Gastroesophageal sphincter (tissue), 4 donors: ENCODE data around the gene FAM124A. TPM values are rescaled to one million over a fixed set of nuclear protein-coding genes. Genes with fewer than 3 reads are reported as not detected.

Experiments used
- ATAC-seq: fragments of 150-250 bp; one replicate; pipeline ENCODE4 v1.9.1; 2016; ENCODE audit warnings: mild to moderate bottlenecking, moderate library complexity
- H3K27ac ChIP-seq, 4 donors: fragments of 200-600 bp; sonication (generic) in 3 of 4; 1 replicate in 3 of 4; 2 replicates in 1 of 4; pipeline ENCODE4 v1.5.1; 2016 to 2019
- H3K27me3 ChIP-seq: fragments of 200-600 bp; sonication (generic); one replicate; pipeline ENCODE4 v1.5.1; 2019
- H3K36me3 ChIP-seq, 2 donors: fragments of 200-600 bp; sonication (generic); one replicate each; pipeline ENCODE4 v1.5.1; 2019; ENCODE audit warnings: control low read depth in 1 of 2
- H3K4me1 ChIP-seq, 3 donors: fragments of 200-600 bp; sonication (generic); 1 replicate in 2 of 3; 2 replicates in 1 of 3; pipeline ENCODE4 v1.5.1; 2016 to 2019; ENCODE audit warnings: control low read depth in 2 of 3
- H3K4me3 ChIP-seq, 2 donors: fragments of 200-600 bp; sonication (generic); one replicate each; pipeline ENCODE4 v1.5.1; 2019; ENCODE audit warnings: mild to moderate bottlenecking in 1 of 2, moderate library complexity in 1 of 2
- H3K9me3 ChIP-seq, 3 donors: fragments of 200-600 bp; sonication (generic); one replicate each; pipeline ENCODE4 v1.5.1; 2017 to 2019; ENCODE audit warnings: control low read depth in 2 of 3
- EP300 ChIP-seq: sonication (generic); formaldehyde crosslinking; IDR thresholded peaks from one replicate; pipeline ENCODE4 v1.6.1; 2017; ENCODE audit warnings: antibody characterized with exemption, mild to moderate bottlenecking
- POLR2A ChIP-seq, 2 donors: fragments of 450-650 bp; IDR thresholded peaks; one replicate each; pipeline ENCODE4 v1.6.1; 2017; ENCODE audit warnings: antibody characterized with exemption in 2 of 2, mild to moderate bottlenecking in 2 of 2, moderate library complexity in 1 of 2
- POLR2AphosphoS5 ChIP-seq: sonication (generic); formaldehyde crosslinking; IDR thresholded peaks from one replicate; pipeline ENCODE4 v1.6.1; 2017; ENCODE audit warnings: antibody characterized with exemption
- WGBS, 2 donors: methylation state at CpG; one replicate each; pipeline ENCODE4 v1.1.5; 2018; ENCODE audit warnings: low coverage in 1 of 2; 5-methylcytosine and 5-hydroxymethylcytosine counted together
- total RNA-seq, 4 donors: library from RNA; depleted of rRNA; stranded (reverse); fragments of >200 nt; gene quantifications; one replicate each; pipeline ENCODE4 v1.1.0, GENCODE V29; 2016
- TF ChIP-seq, protein P1 (sequence below), 4 experiments: fragments of 200-600 bp in 2 of 4; fragments of 450-650 bp in 2 of 4; sonication (generic) in 1 of 4; IDR thresholded peaks; one replicate each; pipeline ENCODE4 v1.5.1; 2017 to 2019; ENCODE audit warnings: antibody characterized with exemption in 4 of 4, mild to moderate bottlenecking in 2 of 4, moderate library complexity in 2 of 4

FAM124A gene
- total RNA-seq, 4 donors from 2014 or later, result 13.7 to 23.2 (median 15.2) TPM

GRCh38 chr13:51262501-51263211 is 40.5 kb downstream of the FAM124A start:
- Histone ChIP-seq H3K9me3 (no peaks in the 10 kb centered on the region), H3K4me1 (peaks cover 0 to 46% (median 7%) of the 10 kb centered on the region in 3 donors), H3K27ac (peak overlapping the region in 2 of 4 donors; percentile 64 to 77), H3K4me3 (no peak overlapping the region), H3K36me3 (peaks cover 0 to 33% of the 10 kb centered on the region in 2 donors), H3K27me3 (no peaks in the 10 kb centered on the region)
- ATAC-seq, result no peak
- 24 to 50% methylated on average over 3 of the region's 8 CpGs for WGBS, 2 donors
- TF ChIP-seq POLR2AphosphoS5, result no peak
- TF ChIP-seq POLR2A (IDR thresholded peaks at IDR 0.05), result no peak
- no peak for TF ChIP-seq EP300
- TF ChIP-seq, protein P1, sequence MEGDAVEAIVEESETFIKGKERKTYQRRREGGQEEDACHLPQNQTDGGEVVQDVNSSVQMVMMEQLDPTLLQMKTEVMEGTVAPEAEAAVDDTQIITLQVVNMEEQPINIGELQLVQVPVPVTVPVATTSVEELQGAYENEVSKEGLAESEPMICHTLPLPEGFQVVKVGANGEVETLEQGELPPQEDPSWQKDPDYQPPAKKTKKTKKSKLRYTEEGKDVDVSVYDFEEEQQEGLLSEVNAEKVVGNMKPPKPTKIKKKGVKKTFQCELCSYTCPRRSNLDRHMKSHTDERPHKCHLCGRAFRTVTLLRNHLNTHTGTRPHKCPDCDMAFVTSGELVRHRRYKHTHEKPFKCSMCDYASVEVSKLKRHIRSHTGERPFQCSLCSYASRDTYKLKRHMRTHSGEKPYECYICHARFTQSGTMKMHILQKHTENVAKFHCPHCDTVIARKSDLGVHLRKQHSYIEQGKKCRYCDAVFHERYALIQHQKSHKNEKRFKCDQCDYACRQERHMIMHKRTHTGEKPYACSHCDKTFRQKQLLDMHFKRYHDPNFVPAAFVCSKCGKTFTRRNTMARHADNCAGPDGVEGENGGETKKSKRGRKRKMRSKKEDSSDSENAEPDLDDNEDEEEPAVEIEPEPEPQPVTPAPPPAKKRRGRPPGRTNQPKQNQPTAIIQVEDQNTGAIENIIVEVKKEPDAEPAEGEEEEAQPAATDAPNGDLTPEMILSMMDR (IDR thresholded peaks at IDR 0.05), result peak in 1 of 4 experiments; percentile 26

DNA sequence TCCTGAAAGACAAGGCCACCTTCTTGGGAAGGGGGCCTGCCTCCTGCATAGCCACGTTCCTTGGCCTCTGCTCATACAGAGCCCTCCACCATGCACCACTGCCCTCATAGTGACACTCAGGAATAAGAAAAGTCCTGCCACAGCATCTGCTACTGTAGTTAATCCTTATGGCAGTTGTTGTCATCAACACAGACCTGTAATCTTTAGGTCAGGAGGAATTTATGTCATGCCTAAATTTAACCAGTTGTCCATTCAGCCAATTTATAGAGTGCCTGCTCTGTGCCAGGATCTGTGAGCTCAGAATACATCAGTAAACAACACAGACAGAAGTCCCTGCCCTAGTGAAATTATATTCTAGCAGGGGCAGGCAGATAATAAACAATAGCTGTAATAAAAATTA is 44.4 kb downstream of the FAM124A start:
- no peaks in the 10 kb centered on the region for H3K27me3 ChIP-seq
- 80% methylated on average over 1 of the region's 1 CpG; no CpG with 5 or more reads in 1 of the 2 donors for WGBS, 2 donors
- ATAC-seq, result no peak

DNA sequence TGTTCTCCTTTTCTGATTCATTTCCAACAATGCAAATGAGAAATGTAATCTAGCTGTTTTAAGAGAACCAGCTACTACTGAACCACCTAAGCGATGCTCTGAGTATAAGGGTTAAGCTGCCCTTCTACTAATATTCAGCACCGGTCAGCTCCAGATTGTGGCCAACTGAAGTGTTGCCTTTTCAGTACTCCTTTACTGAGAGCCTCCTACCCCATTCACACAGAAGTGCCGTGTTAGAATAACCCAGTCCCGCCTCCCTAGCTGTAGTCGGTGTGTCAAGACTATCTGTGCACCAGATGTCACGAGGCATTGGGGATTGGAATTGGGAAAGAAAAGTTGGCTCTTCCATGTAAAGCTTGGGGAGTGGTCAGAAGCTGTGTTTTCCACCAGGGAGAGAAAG is 45.4 kb downstream of the FAM124A start:
- Histone ChIP-seq H3K4me3 (no peak overlapping the region), H3K36me3 (peaks cover 0 to 9% of the 10 kb centered on the region in 2 donors), H3K27ac (no peak overlapping the region), H3K9me3 (no peaks in the 10 kb centered on the region), H3K4me1 (peaks cover 0 to 26% (median 3%) of the 10 kb centered on the region in 3 donors), H3K27me3 (no peaks in the 10 kb centered on the region)
- no peak for ATAC-seq
- 80 to 88% methylated on average over 1 to 6 of the region's 6 CpGs for WGBS, 2 donors
- no peak for TF ChIP-seq POLR2AphosphoS5
- TF ChIP-seq, protein P1 (IDR thresholded peaks at IDR 0.05), result no peak
- no peak for TF ChIP-seq EP300
- TF ChIP-seq POLR2A (IDR thresholded peaks at IDR 0.05), result no peak

More for the DNA sequence above, 44.4 kb downstream of the FAM124A start:
- TF ChIP-seq, protein P1 (IDR thresholded peaks at IDR 0.05), result no peak
- TF ChIP-seq POLR2AphosphoS5 (no peak), EP300 (no peak), POLR2A (IDR thresholded peaks at IDR 0.05) (no peak)
- H3K27ac ChIP-seq, result no peak overlapping the region
- H3K36me3 ChIP-seq, result peaks cover 0 to 9% of the 10 kb centered on the region in 2 donors
- no peak overlapping the region for H3K4me3 ChIP-seq
- no peaks in the 10 kb centered on the region for H3K9me3 ChIP-seq
- H3K4me1 ChIP-seq, result peaks cover 0 to 31% (median 6%) of the 10 kb centered on the region in 3 donors

GRCh38 chr13:51269039-51269438 is 46.8 kb downstream of the FAM124A start:
- no peaks in the 10 kb centered on the region for H3K9me3 ChIP-seq
- TF ChIP-seq POLR2AphosphoS5, result no peak
- TF ChIP-seq, protein P1 (IDR thresholded peaks at IDR 0.05), result no peak
- H3K27ac ChIP-seq, result no peak overlapping the region
- H3K36me3 ChIP-seq, result peaks cover 0 to 9% of the 10 kb centered on the region in 2 donors
- H3K4me1 ChIP-seq, result peaks cover 0 to 17% (median 3%) of the 10 kb centered on the region in 3 donors
- no peak for ATAC-seq
- no peaks in the 10 kb centered on the region for H3K27me3 ChIP-seq
- H3K4me3 ChIP-seq, result no peak overlapping the region
